Measurements from ENCODE around the gene ARFIP2. TPM values are rescaled to one million over a fixed set of nuclear protein-coding genes. Genes with fewer than 3 reads are reported as not detected.

The ARFIP2 gene
- total RNA-seq, 3 donors from 2014 or later, result 40.0 to 129 (median 121) TPM

DNA sequence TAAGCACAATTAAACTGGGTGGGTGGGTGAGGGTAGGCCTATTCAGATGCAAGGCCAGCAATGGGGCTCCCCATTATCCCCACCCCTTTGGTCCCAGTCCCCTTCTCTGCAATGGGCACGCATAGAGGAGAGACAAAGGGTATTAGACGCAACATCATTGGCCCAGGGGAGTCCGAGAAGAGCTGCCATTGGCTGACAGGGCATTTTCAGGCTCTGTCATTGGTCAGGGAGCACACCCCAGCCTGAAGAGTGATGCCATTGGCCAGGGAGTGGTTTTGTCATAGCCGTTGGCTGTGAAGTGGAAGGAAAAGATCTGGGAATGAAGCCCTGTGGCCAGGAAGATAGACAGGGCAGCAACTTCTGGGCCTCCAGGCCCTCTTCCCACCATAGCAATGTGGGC is 4.6 kb downstream of the ARFIP2 start:
- no peaks in the 10 kb centered on the region for H3K27me3 ChIP-seq
- TF ChIP-seq, protein P1, sequence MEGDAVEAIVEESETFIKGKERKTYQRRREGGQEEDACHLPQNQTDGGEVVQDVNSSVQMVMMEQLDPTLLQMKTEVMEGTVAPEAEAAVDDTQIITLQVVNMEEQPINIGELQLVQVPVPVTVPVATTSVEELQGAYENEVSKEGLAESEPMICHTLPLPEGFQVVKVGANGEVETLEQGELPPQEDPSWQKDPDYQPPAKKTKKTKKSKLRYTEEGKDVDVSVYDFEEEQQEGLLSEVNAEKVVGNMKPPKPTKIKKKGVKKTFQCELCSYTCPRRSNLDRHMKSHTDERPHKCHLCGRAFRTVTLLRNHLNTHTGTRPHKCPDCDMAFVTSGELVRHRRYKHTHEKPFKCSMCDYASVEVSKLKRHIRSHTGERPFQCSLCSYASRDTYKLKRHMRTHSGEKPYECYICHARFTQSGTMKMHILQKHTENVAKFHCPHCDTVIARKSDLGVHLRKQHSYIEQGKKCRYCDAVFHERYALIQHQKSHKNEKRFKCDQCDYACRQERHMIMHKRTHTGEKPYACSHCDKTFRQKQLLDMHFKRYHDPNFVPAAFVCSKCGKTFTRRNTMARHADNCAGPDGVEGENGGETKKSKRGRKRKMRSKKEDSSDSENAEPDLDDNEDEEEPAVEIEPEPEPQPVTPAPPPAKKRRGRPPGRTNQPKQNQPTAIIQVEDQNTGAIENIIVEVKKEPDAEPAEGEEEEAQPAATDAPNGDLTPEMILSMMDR (IDR thresholded peaks at IDR 0.05), result no peak
- no peak for TF ChIP-seq POLR2A (IDR thresholded peaks at IDR 0.05)
- TF ChIP-seq POLR2AphosphoS5 (IDR thresholded peaks at IDR 0.05), result no peak
- peaks cover 11 to 13% of the 10 kb centered on the region in 2 donors for H3K4me1 ChIP-seq
- peak overlapping the region; percentile 76 to 97 for H3K27ac ChIP-seq
- H3K36me3 ChIP-seq, result no peaks in the 10 kb centered on the region
- no peak overlapping the region for H3K4me3 ChIP-seq
- H3K9me3 ChIP-seq, result no peaks in the 10 kb centered on the region
- intact Hi-C loops (cut with DNase I; ENCODE audit: low total_unique reads), result no loop called here
- DNase-seq (ENCODE audit: low spot score in 2 of 2), result no peak

DNA sequence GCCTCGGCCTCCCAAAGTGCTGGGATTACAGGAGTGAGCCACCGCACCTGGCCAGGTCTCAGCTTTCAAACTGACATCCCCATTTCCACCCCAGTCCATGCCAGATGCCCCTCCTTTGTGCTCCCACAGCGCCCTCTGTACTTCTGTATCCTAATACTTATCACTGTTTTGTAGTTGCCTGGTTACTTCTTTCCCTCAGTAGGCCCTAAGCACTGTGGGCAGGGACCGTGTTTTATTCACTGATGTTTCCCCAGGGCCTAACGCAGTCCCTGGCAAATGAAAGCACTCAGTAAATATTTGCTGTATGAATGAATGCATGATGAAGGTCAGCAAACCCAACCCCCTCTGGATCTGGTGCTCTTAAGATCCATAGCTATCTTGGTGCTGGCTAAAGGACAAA is 5.2 kb downstream of the ARFIP2 start:
- TF ChIP-seq, protein P1 (IDR thresholded peaks at IDR 0.05), result peak in 1 of 3 donors; percentile 22
- TF ChIP-seq POLR2AphosphoS5 (IDR thresholded peaks at IDR 0.05), result no peak
- Histone ChIP-seq H3K9me3 (no peaks in the 10 kb centered on the region), H3K4me3 (no peak overlapping the region), H3K27ac (peak overlapping the region; percentile 76 to 97), H3K36me3 (no peaks in the 10 kb centered on the region), H3K4me1 (peaks cover 11 to 13% of the 10 kb centered on the region in 2 donors), H3K27me3 (no peaks in the 10 kb centered on the region)
- intact Hi-C loops (cut with DNase I; ENCODE audit: low total_unique reads), result no loop called here
- DNase-seq (ENCODE audit: low spot score in 2 of 2), result peak; percentile 44 to 74

DNA sequence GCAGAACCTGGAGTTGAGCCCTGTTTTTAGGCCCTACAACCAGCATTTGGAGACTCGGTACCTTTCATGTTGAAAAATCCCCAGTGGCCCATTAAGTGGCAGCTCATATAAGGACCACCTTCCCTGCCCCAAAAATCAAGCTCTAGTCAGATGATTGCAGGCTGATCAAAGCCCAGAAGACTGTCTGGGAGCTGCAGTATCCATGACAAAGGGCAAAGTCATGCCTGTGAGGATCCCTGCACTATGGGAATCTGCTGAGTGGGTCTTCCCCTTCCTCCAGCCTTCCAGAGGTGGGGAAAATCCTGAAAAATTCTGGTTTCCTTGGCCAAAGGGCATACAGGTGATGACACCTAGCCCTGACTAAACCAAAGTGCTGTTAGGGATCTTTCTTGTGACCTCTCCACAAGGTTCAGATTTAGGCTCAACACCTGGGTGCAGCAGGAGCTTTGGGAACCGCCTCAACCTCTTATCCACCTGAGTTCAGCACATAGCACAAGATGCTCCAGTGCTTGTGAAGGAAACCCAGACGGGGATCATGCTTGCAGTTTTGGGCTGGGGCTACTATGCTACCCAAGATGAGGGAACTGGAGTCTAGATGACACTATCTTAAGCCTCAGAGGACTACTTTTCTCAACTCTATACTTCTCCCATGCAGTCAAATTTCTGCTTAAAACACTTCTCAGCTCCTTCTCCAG is 6.2 kb downstream of the ARFIP2 start:
- TF ChIP-seq, protein P1 (IDR thresholded peaks at IDR 0.05), result no peak
- TF ChIP-seq POLR2A (IDR thresholded peaks at IDR 0.05), result no peak
- TF ChIP-seq POLR2AphosphoS5 (IDR thresholded peaks at IDR 0.05), result no peak
- intact Hi-C loops (cut with DNase I; ENCODE audit: low total_unique reads), result loop anchor here (5.0 kb wide), 1 partner anchor 588 kb away; no protein-coding TSS in a partner anchor
- Histone ChIP-seq H3K4me3 (peak overlapping the region in 2 of 3 donors; percentile 79 to 89), H3K27me3 (no peaks in the 10 kb centered on the region), H3K36me3 (no peaks in the 10 kb centered on the region), H3K4me1 (peaks cover 11 to 13% of the 10 kb centered on the region in 2 donors), H3K27ac (peak overlapping the region; percentile 97 to 98), H3K9me3 (no peaks in the 10 kb centered on the region)
- no peak for DNase-seq (ENCODE audit: low spot score in 2 of 2)

DNA sequence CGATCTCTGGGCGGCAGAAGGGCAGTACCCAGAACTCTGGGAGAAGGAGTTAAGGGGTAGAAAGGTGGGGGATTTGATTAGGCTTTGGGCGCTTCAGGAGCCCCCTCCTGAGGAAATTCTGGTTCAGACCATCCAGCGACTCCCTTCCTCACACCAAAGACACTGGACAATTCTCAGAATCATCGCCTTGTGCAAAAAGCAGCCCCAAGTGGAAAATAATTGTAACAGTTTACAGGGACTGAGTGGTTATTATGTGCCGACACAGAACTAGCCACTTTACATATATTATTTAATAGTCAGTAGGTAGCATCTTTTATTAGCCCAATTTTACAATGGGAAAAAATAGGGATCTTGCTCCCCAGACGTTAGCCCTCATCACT is 6.7 kb downstream of the ARFIP2 start:
- no peak for DNase-seq (ENCODE audit: low spot score in 2 of 2)
- Histone ChIP-seq H3K4me1 (peaks cover 11 to 13% of the 10 kb centered on the region in 2 donors), H3K27me3 (no peaks in the 10 kb centered on the region), H3K27ac (peak overlapping the region; percentile 97 to 98), H3K36me3 (no peaks in the 10 kb centered on the region), H3K9me3 (no peaks in the 10 kb centered on the region), H3K4me3 (peak overlapping the region; percentile 75 to 89 (median 79))
- intact Hi-C loops (cut with DNase I; ENCODE audit: low total_unique reads), result loop anchor here (5.0 kb wide), 1 partner anchor 587 kb away; no protein-coding TSS in a partner anchor
- TF ChIP-seq, protein P1 (IDR thresholded peaks at IDR 0.05), result no peak
- no peak for TF ChIP-seq POLR2AphosphoS5 (IDR thresholded peaks at IDR 0.05)
- no peak for TF ChIP-seq POLR2A (IDR thresholded peaks at IDR 0.05)

Measured in breast epithelium (tissue), 4 donors.